T-helper 1 cell (primary cell): Measurements from ENCODE around the gene GALNT14.
"Not testable (repeated sequence)": the region's sequence is repeated elsewhere in the genome, so short reads cannot be mapped to it uniquely, and the experiment has no call there.

Experiments
- DNase-seq, 5 donors: peaks; one replicate each; pipeline ENCODE4 v3.0.0-alpha.2; 2012 to 2020

GALNT14 gene

DNA sequence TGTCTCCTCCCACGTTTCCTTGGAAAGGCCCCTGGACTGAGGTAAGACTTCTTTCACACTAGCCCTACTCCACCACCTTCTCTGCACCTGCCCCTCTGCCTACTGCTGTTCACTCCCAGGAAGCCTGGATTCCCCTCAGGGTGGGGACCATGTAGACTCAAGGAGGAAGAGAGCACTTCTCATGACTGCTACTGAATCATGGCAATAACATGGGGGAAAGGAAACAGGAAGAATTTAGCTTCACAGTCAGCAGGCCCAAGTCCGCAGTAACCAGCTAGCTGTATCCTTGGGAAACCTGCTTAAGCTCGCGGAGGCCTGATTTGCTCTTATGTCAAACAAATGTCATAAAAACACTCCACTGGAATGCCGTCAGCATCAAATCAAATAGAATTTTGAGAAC lies 204.7 kb downstream of the GALNT14 start:
- no peak for DNase-seq

DNA sequence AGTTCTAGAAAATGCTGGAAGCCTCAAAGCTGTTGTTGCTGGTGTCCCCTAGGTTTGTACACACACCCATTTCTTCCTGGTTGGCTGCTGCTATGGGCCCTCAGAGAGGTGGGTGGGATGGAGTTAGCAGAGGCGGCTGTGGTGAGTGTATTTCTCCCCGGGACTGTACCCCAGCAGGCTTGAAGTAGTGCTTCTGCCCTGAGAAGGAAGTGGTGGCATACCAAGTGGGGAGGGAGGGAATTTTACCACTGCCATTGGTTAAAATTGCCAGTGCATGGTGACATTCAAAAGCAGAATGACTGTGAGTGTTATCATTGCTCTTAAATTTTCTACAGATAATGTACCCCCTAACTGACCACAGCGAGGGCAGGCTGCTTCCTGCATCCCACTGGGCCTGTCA lies 205.4 kb downstream of the GALNT14 start:
- no peak for DNase-seq

DNA sequence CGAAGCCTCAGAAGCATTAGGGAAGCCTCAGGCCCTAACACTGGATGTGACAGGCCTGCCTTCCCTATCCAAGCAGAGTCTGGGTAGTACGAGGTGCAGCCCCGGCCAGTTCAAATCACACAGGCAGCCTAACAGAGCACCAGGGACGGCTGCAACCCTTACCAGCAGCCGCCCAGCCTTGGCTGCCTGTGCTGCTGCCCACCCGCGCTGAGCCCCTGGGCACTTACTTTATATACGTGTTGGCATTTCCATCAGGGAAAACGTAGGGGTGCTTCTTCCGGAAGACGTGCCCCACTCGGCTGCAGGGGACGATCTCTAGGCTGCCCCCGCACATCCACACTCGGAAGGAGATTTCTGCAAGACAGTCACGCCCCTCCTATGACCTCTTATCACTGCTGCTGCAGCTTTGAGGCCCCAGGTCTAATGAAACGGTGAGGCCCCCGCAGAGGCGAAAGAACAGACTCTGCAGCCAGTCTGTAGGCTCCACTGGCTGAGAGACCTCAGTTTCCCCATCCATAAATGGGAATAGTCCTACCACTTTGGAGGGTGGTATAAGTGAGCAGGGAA lies 206.3 kb downstream of the GALNT14 start:
- no peak for DNase-seq

DNA sequence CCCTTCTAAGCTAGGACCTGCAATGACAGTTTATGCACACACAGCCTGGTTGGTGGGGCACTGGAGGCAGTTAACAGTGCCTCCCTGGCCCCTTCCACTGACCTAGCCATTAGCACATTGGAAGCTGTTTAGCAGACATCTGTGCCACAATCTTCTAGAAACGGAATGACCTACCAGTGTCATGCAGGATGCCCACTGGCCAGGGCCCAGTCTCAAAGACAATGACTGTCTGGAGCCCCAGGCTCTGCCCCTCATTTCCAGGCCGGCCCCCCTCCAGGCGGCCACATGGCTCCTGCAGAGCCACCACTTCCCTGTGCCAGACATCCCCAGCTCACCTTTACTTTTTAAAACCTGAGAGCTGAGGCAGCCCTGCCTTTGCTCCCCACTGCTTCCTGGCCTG lies 207.5 kb downstream of the GALNT14 start:
- no peak for DNase-seq

DNA sequence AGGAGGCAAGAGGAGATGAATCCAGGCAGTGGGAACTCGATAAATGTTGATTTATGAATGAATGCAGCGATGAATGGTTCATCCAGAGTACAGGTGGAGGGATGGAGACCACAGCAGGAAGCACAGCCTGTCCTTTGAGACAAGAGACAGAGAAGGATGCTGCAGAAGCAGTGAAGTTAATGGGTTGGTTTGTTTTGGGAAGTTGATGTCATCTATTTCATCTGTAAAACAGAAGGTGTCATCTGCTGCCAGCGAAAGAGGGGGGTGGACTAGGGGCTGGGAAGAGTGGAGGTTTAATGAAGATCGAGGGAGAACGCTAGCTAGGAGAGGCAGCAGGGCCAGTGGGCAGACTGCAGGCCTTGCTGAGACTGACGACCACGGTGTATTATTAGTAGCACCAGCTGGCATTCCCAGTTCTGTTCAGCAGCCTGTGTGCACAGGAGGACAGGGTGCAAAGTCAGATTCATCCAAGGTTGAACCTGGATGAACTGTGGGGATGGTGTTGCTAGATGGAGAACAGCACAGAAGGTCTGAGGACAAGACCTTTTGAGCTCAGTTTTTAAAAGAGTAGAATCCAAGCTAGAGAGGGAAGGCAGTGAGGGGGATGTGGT lies 210.7 kb downstream of the GALNT14 start:
- DNase-seq, result no peak

DNA sequence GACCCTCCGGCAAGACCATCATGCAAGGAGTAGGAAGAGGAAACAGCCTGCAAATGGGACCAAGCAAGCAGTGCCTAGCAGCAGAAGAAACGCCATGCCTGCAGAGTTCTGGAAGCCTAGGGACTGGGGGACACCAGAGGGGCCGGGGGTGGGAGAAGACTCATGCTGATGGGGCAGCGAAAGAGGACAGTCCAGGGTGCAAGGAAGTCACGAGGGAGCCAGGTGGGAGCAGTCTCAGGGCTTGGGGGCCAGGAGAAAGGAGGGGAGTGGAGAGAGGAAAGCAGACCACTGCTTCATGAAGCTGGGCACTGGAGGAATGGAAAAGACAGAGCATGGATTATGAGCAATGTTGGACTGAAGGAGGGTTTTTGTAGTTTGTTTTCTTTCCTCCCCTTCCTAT lies 211.6 kb downstream of the GALNT14 start:
- no peak for DNase-seq

DNA sequence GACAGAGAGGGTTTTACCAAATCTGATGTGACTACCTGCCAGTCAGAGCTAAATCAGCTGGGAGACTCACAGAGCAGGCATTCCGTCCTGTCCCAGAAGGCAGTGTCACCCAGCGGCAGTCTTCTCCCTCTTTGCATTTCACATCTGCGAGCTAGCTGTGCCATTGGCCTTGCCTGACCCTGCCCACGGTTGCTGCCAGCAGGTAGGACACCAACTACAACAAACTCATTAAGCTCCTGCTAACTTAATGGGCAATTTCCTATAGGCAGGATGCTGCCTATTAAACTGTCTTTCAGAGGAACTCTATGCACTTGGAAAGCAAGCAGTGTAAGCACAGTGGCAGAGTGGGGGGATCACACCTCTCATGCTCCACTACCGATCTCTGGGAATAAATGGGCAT lies 214.6 kb downstream of the GALNT14 start:
- no peak for DNase-seq

DNA sequence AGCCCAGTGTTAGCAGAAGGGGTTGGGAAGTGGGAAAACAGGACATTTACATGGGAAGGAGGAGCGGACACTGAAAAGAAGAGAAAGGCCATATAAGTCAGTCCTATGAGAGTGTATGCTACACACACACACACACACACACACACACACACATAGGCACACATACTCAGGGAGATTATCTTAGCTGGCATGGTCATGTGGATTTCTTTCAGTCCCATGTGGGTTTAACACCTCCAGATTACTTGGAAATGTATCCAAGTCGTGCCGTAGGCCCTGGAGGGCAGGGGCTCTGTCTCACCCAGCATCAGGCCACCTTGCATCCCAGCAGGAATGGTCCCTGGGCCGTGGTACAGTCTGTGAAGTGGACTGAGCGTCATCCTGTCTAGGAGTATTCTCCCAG lies 217.7 kb downstream of the GALNT14 start:
- no peak for DNase-seq

DNA sequence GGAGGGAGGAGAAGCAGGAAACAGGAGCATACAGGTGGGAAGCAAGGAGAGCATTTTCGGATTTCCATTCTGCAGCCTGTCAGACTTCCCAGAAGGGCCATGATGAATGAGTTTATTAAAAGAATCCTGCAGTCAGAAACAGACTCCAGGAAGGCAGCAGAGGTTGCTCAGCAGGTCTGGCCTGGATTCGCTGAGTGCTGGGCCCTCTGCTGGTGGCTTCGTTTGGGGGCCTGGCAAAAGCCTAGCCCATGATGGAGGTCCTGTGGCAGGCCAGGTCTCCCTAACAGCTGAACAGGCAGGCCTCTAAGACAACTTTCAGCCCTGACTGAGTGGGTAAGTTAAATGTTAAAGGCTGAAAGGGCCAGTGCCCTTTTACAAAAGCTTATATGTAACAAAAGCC lies 222.8 kb downstream of the GALNT14 start:
- DNase-seq, result no peak

DNA sequence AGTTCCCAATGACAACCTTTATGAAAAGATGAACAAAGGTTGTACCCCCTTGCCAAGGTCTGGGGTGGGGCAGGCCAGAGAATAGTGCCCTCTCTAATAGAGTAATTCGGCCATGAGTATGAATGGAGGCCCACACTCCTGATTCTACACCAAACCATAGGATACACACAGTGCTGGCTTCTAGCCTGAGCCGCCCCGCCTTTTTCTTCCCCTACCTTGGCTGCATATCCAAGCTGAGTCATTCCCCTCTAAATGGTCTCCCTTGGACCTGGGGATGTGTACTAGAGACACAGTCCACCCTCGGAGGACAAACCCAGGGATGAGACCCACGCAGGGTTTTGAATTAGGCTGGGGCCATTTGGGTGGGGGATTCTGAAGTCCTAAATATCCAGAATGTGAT lies 223.8 kb downstream of the GALNT14 start:
- DNase-seq, result no peak

DNA sequence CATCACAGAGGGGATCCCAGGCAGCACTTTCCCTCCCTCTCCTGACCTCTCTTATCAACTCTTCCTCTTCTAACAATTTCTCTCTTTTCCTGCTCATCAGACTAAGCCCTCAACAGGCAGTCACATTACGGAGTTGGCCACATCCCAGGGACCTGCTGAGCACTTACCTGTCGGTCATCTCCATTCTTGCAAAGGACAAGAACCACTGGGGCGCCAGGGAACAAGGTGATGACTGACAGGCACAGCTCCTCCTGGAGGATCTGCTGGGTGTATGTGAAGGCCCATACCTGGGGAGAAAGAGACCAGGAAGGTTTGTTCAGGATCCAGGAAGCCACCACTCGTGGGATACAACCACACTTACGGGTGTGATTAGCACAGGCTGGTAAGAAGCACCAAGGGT lies 226.2 kb downstream of the GALNT14 start:
- DNase-seq, result no peak

DNA sequence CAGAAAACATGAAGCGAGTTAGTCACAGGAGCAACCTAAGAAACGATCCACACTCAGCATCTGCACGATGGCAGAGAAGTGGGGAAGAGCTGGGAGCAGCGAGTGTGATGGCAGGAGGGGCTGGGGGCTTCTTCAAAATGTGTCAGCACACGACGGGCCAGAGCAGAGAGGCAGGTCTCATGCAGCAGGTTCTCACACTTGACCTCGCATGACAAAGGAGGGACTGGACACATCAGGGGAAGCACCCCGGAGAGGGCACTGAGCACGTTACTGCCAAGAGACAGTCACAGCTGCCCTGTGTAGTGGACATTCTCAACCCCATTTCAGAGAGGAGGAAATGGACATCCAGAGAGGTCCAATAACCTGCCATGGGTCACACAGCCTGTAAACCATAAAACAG lies 226.9 kb downstream of the GALNT14 start:
- no peak for DNase-seq

DNA sequence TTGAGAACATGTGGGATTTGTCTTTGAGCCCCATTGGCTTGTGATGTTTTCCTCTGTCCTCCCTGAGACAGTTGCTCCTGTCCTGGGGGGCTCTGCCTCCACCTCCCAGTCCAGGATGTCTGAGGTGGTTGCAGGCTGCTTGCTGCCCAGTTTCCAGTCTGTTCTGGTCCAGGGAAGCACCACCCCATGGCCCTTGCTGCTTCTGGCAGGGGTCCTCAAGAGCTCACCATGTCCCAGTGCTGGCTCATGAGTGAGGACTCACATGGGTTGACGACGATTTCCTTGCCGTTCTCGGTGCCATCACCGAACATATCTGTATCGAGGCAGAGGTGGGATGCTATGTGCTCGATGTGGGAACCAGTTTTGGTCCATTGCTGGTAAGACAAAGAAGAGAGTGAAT lies 227.6 kb downstream of the GALNT14 start:
- no peak for DNase-seq

DNA sequence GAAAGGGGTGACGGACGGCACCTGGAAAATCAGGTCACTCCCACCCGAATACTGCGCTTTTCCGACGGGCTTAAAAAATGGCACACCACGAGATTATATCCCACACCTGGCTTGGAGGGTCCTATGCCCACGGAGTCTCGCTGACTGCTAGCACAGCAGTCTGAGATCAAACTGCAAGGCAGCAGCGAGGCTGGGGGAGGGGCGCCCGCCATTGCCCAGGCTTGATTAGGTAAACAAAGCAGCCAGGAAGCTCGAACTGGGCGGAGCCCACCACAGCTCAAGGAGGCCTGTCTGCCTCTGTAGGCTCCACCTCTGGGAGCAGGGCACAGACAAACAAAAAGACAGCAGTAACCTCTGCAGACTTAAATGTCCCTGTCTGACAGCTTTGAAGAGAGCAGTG lies 233.8 kb downstream of the GALNT14 start:
- not testable (repeated sequence) for DNase-seq

DNA sequence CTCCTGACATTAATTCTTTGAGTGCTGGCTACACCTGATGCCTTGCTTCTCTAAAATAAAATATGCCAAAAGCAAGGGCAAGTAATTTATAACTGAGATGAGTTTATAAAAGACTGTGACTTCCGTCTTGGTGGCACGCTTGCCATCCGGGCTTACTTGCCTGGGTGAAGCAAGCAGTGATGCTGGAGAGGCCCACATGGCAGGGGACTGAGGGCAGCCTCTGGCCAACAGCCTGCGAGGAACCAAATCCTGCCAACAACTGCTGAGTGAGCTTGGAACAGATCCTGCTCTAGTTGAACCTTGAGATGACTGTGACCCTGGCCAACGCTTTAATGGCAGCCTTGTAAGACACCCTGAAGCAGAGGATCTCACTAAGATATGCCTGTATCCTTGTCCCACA lies 234.9 kb downstream of the GALNT14 start:
- no peak for DNase-seq

DNA sequence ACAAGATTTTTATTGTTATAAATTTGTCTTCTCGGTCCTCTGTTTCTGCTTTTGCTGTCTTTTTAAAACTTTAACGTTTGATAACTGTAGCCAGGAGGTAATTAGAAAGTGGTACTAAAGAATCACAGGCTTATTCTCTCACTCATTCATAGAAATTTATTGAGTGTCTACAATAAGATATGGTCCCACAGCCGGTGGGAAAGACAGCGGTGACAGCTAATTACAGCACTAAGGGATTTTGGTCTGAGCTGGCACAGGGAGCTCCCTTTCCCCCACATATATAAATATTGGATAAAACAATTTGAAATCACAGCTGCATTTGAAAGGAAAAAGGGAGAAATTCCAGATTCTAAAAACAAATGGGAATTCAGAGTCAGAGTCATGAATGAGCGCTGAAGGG lies 237.9 kb downstream of the GALNT14 start:
- no peak for DNase-seq

DNA sequence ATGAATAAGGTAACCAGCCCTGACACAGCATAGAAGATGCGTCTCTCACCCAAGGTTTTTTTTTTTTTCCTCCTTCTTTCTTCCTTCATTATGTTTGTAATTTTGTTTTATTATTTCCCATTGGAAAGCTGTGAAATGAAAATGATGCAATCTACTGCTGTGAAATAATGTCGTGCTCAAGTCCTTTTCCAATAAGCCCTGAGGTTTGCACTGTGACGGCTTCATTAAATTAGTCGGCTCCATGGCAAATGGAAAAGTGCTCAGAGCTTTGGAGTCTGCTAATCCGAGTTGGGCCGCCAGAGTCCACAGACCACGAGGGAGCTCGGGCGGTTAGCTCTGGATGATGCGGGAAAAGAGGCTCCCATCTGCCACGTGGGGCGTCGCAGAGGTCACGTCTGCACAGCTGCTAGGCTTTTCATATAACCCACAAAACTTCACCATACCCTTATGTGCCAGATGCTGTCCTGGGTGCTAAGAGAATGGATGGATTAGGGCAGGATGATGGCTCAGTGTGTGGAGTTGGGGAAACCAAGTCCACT lies 238.7 kb downstream of the GALNT14 start:
- no peak for DNase-seq

DNA sequence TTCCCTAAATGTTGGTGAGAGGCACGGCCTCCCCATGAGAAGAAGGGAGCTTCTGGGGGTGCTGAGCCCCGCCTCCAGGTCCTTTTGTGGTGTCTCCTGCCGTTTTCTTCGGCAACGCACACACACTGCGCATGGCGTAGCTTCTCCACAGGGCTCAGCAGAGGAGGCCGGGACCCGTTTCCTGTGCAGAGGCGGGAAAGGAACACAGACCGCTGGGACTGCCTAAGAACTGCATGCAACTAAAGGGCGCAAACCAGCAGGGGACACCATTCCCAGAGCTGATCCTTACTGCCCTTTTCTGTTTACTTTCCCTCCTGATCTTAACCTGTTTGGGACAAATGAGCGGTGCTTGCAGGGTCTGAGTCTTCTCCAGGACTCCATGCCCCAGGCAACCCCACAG lies 240.7 kb downstream of the GALNT14 start:
- DNase-seq, result no peak

DNA sequence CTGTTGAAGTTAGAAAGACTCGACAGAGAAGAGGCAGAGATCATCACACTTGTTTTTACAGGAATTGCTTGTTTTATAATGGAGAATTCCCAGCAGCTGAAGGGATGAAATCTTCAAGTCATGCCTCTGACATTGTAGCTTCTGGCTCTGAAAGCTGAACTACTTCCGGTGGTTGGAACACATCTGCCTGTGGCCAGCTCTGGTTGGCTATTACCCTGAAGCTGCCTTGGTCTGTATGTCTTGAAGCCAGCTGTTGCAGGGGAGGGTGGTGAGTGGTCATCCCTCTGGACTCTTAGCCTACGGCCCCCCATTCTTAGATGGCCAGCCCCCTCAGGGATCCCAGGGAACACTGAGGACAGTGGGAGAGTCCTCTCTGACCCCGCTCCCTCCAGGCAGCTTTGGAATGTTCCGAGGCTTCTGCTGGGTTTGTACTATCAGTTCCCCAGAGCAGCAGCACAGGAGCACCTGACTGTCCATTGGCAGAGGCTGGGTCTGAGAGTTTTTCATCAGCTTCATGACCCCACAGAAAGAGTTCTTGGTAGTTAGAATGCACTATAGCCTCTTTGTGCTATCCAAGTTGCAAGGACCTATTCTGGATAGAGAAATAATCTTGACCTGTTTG lies 243.6 kb downstream of the GALNT14 start:
- no peak for DNase-seq

DNA sequence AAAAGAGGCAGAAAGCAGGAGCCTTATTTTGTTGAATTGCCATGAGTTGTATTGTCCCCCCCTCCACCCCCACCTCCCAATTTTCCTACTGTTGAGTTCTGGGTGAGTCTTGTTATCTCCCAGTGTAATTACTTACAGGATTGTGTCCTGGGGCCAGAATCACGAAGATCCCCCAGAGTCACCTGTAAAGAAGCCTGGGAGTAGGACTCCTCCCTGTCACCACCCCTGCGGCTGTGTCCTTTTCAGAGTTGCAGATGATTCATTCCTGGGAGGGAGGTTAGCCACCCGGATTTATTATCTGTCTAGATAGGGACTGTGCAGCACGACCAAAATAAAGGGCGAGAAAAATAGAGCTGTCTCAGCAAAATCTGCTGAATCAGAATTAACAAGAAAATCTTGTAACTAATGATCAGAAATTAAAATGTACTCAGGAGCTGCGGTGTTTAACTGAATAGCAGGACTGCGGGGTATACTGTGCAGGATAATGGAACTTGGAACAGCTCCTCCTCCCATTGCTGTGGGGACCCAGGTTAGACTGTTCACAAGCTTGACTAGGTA lies 249.3 kb downstream of the GALNT14 start:
- no peak for DNase-seq

DNA sequence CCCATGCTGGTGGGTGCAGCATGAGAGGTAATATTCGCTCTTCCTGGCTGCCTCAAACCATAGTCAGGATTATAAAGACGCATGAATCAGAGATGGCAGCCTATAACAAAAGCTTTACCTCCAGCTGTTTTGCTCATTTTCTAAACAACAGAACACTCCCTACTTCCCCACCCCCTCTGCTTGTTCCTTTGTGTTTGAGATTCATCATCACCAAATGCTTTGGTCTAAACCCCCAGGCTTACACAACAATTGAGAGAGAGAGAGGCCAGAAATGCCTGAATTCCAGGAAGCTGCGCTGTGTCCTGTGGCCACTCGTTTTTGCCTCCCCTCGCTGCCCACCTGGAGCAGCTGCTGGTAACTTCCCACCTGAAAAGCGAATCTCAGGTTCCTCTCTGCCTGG lies 252.2 kb downstream of the GALNT14 start:
- no peak for DNase-seq

DNA sequence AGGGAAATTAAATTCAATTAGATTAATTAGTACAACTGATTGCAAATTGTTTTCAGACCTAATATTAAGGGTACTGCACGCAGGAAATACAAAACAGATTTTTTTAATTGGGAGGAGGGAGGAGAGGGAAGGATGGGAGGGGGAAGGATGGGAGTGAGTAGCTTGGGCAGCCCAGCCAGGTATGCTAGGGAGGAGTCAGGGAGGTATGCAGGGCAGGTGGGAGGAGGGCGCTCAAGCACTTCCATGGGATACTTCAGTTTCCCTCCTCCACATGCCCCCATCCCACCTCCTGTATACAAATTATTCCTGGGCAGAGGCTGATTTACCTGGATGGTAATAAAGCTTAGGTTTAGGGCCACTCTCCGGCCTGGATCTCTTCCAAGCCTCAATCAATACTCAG lies 254.4 kb downstream of the GALNT14 start:
- DNase-seq, result no peak

DNA sequence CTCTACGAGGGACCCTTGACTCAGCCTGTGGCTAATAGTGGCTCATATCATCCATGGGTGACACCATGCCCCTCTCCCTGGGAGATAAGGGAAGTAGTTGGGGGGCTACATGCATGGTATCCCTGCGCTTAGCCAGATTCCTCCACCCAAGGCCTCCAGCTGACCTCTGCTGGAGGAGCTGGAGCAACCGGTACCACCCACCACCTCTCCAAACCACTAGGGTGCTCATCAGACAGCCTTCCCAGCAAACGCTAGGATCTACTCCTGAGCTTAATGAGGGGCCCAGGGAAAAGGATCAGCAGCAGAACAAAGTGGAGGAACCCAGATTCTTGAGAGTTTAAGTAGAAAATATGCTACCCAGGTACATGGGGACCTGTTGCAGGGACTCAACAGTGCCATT lies 255.1 kb downstream of the GALNT14 start:
- no peak for DNase-seq

DNA sequence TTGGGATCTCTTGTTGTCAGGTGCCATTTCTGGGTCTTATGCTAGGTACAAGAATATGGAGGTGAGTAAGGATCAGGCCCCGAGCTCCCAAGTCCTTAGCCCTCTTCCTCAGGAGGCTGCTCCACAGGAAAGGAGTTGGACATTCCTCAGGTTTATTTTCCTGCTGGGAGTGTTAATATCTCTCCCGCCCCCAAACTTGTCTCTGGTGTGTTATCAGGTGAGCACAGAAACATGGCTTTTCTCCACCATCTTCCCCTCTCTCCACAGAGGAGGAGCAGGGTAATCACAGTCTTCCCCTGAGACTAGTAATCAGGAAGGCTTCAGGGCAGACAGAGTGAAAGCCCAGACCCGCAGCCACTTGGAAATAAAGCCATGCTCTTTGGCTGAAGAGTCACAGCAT lies 257.7 kb downstream of the GALNT14 start:
- no peak for DNase-seq
